Measurements from ENCODE around the gene ERAS.
"Not testable (repeated sequence)": the region's sequence is repeated elsewhere in the genome, so short reads cannot be mapped to it uniquely, and the experiment has no call there.

The ERAS gene

DNA sequence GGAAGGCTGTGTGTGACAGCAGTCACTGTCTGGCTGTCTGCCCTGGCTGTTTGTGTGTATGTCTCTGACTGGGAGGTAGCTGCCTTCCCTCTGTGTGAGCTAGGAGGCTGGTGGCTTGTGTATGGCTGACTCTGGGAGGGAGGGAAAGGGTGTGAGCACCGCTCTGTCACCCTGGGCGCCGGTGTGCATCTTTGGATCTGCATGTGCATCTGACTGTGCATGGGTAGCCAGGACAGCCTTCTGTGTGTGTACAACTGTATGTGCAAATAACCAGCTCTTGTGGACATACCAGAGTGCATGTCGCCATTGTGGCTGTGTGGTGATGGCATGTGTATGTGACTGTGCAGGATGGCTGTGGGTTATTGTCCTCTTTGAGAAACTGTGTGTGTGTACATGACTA lies 7.4 kb upstream of the ERAS start:
- no peaks in the 10 kb centered on the region for H3K27me3 ChIP-seq (ENCODE audit: insufficient read depth, low read length, poor library complexity, severe bottlenecking)
- H3K36me3 ChIP-seq (ENCODE audit: insufficient read depth, low read length) = peaks cover under 1% of the 10 kb centered on the region; the same call in 1 of the 2 replicates

GRCh38 chrX:48819394-48819793 lies 6.9 kb upstream of the ERAS start:
- H3K36me3 ChIP-seq (ENCODE audit: insufficient read depth, low read length); H3K9me3 ChIP-seq (ENCODE audit: insufficient read depth, low read depth, low read length); H3K9ac ChIP-seq (ENCODE audit: low read depth, low read length, poor library complexity, severe bottlenecking); H3F3A ChIP-seq (ENCODE audit: low read depth); H3K4me3 ChIP-seq (ENCODE audit: low read length, poor library complexity, severe bottlenecking); H3K4me2 ChIP-seq (ENCODE audit: low read depth, low read length, poor library complexity, severe bottlenecking); H2AFZ ChIP-seq (ENCODE audit: low read length); H4K20me1 ChIP-seq (ENCODE audit: insufficient read depth, low read length, poor library complexity, severe bottlenecking); H3K4me1 ChIP-seq (ENCODE audit: insufficient read depth, low read length, poor library complexity, severe bottlenecking); H3K9me2 ChIP-seq (replicated peaks; ENCODE audit: low read depth, low read length); H3K27me3 ChIP-seq (ENCODE audit: insufficient read depth, low read length, poor library complexity, severe bottlenecking); H3K79me2 ChIP-seq (ENCODE audit: insufficient read depth, low read length): not testable (repeated sequence)

More for the DNA sequence above, 7.4 kb upstream of the ERAS start:
- Histone ChIP-seq H2AFZ (ENCODE audit: low read length) (no peak overlapping the region), H3K79me2 (ENCODE audit: insufficient read depth, low read length) (no peaks in the 10 kb centered on the region), H3K4me2 (ENCODE audit: low read depth, low read length, poor library complexity, severe bottlenecking) (no peak overlapping the region), H3K9ac (ENCODE audit: low read depth, low read length, poor library complexity, severe bottlenecking) (no peak overlapping the region), H3F3A (ENCODE audit: low read depth) (no peaks in the 10 kb centered on the region), H3K9me2 (replicated peaks; ENCODE audit: low read depth, low read length) (no peaks in the 10 kb centered on the region), H3K4me3 (ENCODE audit: low read length, poor library complexity, severe bottlenecking) (no peak overlapping the region), H3K9me3 (ENCODE audit: insufficient read depth, low read depth, low read length) (no peaks in the 10 kb centered on the region), H4K20me1 (ENCODE audit: insufficient read depth, low read length, poor library complexity, severe bottlenecking) (no peaks in the 10 kb centered on the region), H3K4me1 (ENCODE audit: insufficient read depth, low read length, poor library complexity, severe bottlenecking) (no peaks in the 10 kb centered on the region)
- no peak for TF ChIP-seq EZH2phosphoT487 (IDR thresholded peaks at IDR 0.05; ENCODE audit: borderline replicate concordance)
- TF ChIP-seq, protein P1, sequence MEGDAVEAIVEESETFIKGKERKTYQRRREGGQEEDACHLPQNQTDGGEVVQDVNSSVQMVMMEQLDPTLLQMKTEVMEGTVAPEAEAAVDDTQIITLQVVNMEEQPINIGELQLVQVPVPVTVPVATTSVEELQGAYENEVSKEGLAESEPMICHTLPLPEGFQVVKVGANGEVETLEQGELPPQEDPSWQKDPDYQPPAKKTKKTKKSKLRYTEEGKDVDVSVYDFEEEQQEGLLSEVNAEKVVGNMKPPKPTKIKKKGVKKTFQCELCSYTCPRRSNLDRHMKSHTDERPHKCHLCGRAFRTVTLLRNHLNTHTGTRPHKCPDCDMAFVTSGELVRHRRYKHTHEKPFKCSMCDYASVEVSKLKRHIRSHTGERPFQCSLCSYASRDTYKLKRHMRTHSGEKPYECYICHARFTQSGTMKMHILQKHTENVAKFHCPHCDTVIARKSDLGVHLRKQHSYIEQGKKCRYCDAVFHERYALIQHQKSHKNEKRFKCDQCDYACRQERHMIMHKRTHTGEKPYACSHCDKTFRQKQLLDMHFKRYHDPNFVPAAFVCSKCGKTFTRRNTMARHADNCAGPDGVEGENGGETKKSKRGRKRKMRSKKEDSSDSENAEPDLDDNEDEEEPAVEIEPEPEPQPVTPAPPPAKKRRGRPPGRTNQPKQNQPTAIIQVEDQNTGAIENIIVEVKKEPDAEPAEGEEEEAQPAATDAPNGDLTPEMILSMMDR (conservative IDR thresholded peaks at IDR 0.05; ENCODE audit: low read length) = no peak

DNA sequence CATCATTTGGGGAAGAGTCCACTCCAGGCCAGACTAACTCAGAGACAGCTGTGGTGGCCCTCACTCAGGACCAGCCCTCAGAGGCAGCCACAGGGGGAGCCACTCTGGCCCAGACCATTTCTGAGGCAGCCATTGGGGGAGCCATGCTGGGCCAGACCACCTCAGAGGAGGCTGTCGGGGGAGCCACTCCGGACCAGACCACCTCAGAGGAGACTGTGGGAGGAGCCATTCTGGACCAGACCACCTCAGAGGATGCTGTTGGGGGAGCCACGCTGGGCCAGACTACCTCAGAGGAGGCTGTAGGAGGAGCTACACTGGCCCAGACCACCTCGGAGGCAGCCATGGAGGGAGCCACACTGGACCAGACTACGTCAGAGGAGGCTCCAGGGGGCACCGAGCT lies 3.3 kb upstream of the ERAS start:
- Histone ChIP-seq H3K9me3 (ENCODE audit: insufficient read depth, low read depth, low read length) (no peaks in the 10 kb centered on the region), H3K9ac (ENCODE audit: low read depth, low read length, poor library complexity, severe bottlenecking) (no peak overlapping the region), H3K4me2 (ENCODE audit: low read depth, low read length, poor library complexity, severe bottlenecking) (no peak overlapping the region), H3K9me2 (replicated peaks; ENCODE audit: low read depth, low read length) (no peaks in the 10 kb centered on the region), H3K36me3 (ENCODE audit: insufficient read depth, low read length) (peaks cover 3% of the 10 kb centered on the region; the same call in 1 of the 2 replicates), H3F3A (ENCODE audit: low read depth) (no peaks in the 10 kb centered on the region), H3K4me1 (ENCODE audit: insufficient read depth, low read length, poor library complexity, severe bottlenecking) (no peaks in the 10 kb centered on the region), H3K79me2 (ENCODE audit: insufficient read depth, low read length) (no peaks in the 10 kb centered on the region), H2AFZ (ENCODE audit: low read length) (no peak overlapping the region), H4K20me1 (ENCODE audit: insufficient read depth, low read length, poor library complexity, severe bottlenecking) (no peaks in the 10 kb centered on the region), H3K4me3 (ENCODE audit: low read length, poor library complexity, severe bottlenecking) (no peak overlapping the region), H3K27me3 (ENCODE audit: insufficient read depth, low read length, poor library complexity, severe bottlenecking) (no peaks in the 10 kb centered on the region)
- TF ChIP-seq EZH2phosphoT487 (IDR thresholded peaks at IDR 0.05; ENCODE audit: borderline replicate concordance) = no peak
- TF ChIP-seq, protein P1 (conservative IDR thresholded peaks at IDR 0.05; ENCODE audit: low read length) = no peak

GRCh38 chrX:48824066-48824465 lies 2.2 kb upstream of the ERAS start:
- no peaks in the 10 kb centered on the region for H3K4me1 ChIP-seq (ENCODE audit: insufficient read depth, low read length, poor library complexity, severe bottlenecking)
- no peaks in the 10 kb centered on the region for H4K20me1 ChIP-seq (ENCODE audit: insufficient read depth, low read length, poor library complexity, severe bottlenecking)
- H3K79me2 ChIP-seq (ENCODE audit: insufficient read depth, low read length) = no peaks in the 10 kb centered on the region
- H2AFZ ChIP-seq (ENCODE audit: low read length) = no peak overlapping the region
- H3K27me3 ChIP-seq (ENCODE audit: insufficient read depth, low read length, poor library complexity, severe bottlenecking) = no peaks in the 10 kb centered on the region
- peaks cover 3% of the 10 kb centered on the region; the same call in 1 of the 2 replicates for H3K36me3 ChIP-seq (ENCODE audit: insufficient read depth, low read length)
- H3K4me2 ChIP-seq (ENCODE audit: low read depth, low read length, poor library complexity, severe bottlenecking) = no peak overlapping the region
- H3F3A ChIP-seq (ENCODE audit: low read depth) = no peaks in the 10 kb centered on the region
- no peaks in the 10 kb centered on the region for H3K9me2 ChIP-seq (replicated peaks; ENCODE audit: low read depth, low read length)
- H3K4me3 ChIP-seq (ENCODE audit: low read length, poor library complexity, severe bottlenecking) = no peak overlapping the region
- H3K9ac ChIP-seq (ENCODE audit: low read depth, low read length, poor library complexity, severe bottlenecking) = no peak overlapping the region
- TF ChIP-seq, protein P1 (conservative IDR thresholded peaks at IDR 0.05; ENCODE audit: low read length) = no peak
- no peak for TF ChIP-seq EZH2phosphoT487 (IDR thresholded peaks at IDR 0.05; ENCODE audit: borderline replicate concordance)
- H3K9me3 ChIP-seq (ENCODE audit: insufficient read depth, low read depth, low read length) = no peaks in the 10 kb centered on the region

Data from Loucy (cell line).